AG09319 (cell line): Measurements from ENCODE around the gene RRBP1.

Experiments used
- DNase-seq: peaks from one replicate; pipeline ENCODE4 v3.0.0-alpha.2; 2010; ENCODE audit warnings: low read depth; ENCODE audit errors: extremely low read depth
- TF ChIP-seq, protein P1 (sequence below): IDR thresholded peaks from 2 replicates; pipeline ENCODE4 v1.5.1; 2011; ENCODE audit warnings: low read depth, mild to moderate bottlenecking, inconsistent platforms, low read length, moderate library complexity

RRBP1 gene

GRCh38 chr20:17723301-17723691 is 41.3 kb upstream of the RRBP1 start:
- TF ChIP-seq, protein P1, sequence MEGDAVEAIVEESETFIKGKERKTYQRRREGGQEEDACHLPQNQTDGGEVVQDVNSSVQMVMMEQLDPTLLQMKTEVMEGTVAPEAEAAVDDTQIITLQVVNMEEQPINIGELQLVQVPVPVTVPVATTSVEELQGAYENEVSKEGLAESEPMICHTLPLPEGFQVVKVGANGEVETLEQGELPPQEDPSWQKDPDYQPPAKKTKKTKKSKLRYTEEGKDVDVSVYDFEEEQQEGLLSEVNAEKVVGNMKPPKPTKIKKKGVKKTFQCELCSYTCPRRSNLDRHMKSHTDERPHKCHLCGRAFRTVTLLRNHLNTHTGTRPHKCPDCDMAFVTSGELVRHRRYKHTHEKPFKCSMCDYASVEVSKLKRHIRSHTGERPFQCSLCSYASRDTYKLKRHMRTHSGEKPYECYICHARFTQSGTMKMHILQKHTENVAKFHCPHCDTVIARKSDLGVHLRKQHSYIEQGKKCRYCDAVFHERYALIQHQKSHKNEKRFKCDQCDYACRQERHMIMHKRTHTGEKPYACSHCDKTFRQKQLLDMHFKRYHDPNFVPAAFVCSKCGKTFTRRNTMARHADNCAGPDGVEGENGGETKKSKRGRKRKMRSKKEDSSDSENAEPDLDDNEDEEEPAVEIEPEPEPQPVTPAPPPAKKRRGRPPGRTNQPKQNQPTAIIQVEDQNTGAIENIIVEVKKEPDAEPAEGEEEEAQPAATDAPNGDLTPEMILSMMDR = no peak

DNA sequence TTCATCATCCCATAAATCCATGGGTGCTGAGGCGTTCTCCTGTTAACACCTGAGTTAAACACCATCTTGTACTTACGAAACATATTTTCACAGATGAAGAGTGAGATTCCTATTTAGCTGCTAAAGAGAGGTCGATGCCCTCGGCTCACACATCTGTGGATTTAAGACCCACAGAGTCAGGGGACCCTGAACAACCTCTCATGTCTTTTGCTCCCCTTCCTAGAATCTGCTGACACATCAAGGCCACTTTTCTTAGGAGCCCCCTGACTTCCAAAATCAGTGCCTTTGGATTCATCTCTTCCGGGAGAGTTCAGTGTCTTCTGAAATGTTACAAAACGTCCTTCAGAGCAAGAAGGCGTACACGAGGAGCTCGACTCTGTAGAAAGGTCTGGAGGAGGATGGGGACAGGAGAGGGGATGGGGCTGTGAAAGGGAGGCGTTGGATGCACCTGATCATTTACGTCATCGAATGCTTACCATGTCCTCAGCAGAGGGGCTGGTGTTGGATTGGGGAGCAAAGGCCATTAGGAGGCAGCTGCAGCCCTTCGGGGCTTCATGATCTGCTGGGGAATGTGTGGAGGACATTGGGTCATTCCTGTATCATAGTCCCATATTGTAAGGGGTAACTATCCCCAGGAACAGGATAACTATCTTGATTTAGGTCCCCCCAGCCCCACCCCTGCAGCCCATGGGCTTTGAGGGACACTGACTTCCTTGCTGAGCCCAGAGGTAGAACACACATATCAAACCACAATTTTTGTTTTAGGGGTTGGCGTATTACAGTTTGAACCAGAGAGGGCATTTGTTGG is 40.7 kb upstream of the RRBP1 start:
- TF ChIP-seq, protein P1 = no peak
- DNase-seq = no peak

More at GRCh38 chr20:17723301-17723691, 41.3 kb upstream of the RRBP1 start:
- no peak for DNase-seq

GRCh38 chr20:17721802-17722486 is 39.9 kb upstream of the RRBP1 start:
- TF ChIP-seq, protein P1 = no peak; the same call in 1 of the 2 replicates
- no peak for DNase-seq

- no peak for DNase-seq
- TF ChIP-seq, protein P1 = no peak
Measured at GRCh38 chr20:17720755-17721154, 38.7 kb upstream of the RRBP1 start.

GRCh38 chr20:17716331-17716730 is 34.3 kb upstream of the RRBP1 start:
- TF ChIP-seq, protein P1 = no peak
- DNase-seq = no peak

DNA sequence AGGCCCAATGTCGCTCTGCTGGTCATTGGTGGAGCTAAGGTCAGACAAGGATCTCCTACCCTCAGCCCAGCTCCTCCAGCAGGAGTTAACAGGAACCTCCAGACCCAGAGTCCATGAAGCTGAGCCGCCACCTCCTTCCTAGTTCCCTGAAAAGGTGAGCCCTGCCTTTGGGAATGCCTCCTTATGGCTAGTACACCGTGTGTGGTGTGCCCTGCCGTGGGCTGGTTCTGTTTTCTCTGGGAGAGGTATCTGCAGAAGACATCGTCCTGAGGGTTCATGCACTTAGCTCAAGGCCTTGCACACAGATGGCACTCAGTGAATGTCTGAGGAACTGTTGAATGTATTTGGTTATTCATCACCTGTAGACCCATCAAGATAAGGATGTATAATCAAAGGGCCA is 33.0 kb upstream of the RRBP1 start:
- TF ChIP-seq, protein P1 = no peak
- no peak for DNase-seq

- DNase-seq = no peak
Measured at GRCh38 chr20:17714597-17714996, 32.6 kb upstream of the RRBP1 start.

More at GRCh38 chr20:17714597-17714996, 32.6 kb upstream of the RRBP1 start:
- TF ChIP-seq, protein P1 = no peak
